GM03348 (cell line): Measurements from ENCODE around the gene MAEA.

Experiments used
- DNase-seq: peaks from one replicate; pipeline ENCODE4 v3.0.0; 2012; ENCODE audit warnings: low spot score

The MAEA gene

DNA sequence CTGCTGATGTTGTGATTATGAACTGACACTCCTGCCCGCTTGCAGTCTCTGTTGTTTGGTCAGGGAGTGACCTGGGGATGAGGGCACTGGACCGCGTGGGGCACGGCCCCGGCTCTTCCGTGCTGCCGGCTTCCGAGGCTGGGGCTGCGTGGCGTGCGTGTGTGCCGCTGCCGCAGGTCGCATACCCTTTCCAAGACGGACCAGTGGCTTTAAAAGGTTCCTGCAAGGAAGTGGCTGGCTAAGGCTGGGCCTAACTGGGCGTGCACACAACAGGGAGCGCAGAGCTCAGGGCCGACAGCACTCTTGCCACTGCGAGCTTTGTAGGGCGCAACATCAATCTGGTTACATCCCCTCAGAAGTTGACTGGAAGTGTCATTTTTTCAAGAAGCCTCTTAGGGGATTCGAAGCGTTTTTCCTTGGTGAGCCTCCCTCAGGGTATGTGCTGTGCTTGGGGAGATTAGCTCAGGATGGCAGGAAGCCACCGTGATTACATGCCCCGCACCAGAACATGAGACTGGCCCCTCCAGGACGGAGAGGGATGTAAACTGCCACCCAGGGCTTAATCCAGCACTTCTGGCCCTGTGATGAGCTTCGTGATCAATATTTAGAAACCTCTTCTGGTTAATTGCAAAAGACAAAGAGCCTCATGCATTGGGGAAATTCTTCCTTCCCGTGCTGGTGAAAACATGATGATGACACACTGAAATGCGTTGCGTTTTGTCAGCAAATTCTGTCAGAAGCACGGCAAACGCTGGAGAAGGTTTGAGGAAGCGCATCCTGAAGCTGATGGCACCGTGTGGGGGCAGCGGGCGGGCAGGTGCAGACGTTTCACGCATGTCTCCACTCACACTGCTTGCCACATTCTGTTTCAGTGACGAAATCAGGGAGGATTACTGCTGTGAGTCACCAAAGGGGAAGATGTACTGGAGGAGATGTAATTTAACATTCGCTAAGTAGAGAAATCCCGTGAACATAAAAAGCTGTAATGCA is 11.1 kb downstream of the MAEA start:
- DNase-seq, result no peak

DNA sequence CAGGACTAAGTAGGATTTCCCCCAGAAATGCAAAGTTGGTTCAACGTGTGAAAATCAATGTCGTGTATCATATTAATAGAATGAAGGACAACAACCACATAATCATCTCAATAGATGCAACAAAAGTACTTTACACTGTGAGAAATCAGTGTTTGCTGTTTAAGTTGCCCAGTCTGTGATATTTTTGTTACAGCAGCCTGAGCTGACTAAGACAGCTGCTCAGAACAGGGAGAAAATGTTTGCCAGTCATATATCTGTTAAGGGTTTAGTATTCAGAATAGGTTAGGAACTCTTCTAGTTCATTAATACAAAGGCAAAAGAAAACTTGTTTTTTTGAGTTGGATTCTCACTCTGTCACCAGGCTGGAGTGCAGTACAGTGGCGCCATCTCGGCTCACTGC is 12.5 kb downstream of the MAEA start:
- DNase-seq, result no peak

DNA sequence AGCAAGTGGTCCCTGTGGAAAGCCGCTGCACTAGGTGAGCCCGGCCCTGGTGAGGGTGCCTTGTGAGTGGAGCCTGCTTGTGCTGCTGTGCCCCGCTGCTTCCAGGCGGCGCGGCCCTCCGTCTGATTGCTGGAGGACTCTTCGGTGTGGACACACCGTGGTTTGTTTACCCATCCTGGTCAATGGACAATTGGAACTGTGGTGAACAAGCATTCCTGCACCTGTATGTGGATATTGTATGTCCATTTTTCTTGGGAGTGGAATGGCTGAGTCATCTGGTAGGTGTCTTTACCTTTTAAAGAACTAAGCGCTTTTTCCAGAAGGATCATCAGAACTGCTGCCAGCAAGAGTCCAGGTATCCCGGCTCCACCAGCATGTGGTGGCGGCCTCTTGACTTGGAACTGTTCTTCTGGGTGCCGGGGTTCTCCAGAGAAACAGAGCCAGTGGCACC is 15.6 kb downstream of the MAEA start:
- DNase-seq, result no peak

DNA sequence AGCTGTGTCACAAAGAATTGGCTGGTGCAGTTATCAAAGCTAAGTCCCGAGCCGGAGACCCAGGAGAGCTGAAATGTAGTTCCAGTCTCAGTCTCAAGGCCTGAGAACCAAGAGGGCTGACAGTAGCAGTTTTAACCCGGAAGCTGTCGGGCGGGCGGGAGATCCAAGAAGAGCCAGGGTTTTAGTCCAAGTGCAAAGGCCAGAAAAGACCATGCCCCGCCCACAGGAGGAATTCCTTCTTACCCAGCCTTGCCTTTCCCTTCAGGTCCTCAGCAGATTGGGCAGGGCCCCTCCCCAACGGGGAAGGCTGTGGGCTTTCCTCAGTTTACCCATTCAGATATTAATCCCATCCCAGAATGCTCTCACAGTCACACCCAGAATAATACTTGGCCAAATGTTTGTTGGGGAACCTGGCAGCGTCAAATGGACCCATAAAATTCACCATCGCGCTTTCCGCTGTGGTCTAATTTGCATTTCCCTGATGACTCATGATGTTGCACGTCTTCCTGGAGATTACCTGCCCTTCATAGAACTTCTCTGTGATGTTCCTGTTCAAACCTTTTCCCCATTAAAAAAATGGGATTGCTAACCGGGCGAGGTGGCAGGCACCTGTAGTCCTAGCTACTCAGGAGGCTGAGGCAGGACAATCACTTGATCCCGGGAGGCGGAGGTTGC is 16.2 kb downstream of the MAEA start:
- no peak for DNase-seq

DNA sequence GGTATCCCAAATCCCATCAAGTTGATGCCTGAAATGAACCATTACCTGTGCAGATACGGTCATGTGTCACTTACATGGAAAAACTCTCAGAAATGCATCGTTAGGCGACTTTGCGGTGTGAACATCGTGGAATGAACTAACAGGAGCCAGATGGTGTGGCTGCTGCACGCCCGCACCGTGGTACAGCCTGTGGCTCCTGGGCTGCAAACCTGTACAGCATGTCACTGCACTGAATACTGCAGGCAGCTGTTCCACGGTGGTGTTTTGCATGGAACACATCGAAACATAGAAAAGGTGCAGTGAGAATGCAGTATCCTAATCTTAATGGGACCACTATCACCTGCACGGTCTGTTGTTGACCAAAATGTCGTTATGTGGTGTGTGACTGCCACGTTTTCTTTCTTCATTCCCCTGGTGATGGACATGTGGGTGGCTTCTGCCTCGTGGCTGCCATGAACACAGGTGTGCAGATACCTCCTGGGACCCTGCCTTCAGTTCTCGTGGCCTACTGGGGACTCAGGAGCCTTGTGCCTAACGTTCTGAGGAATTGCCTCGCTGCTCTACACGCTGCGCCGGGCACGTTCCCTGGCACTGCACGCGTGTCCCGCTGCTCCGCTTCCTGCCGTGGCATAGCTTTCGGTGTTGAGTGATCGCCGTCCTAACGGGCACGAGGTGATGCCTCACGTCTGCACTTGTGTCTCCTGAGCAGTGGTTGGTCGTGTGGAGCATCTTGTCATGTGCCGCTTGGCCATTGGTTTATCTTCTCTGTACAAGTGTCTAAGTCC is 18.5 kb downstream of the MAEA start:
- DNase-seq, result no peak

DNA sequence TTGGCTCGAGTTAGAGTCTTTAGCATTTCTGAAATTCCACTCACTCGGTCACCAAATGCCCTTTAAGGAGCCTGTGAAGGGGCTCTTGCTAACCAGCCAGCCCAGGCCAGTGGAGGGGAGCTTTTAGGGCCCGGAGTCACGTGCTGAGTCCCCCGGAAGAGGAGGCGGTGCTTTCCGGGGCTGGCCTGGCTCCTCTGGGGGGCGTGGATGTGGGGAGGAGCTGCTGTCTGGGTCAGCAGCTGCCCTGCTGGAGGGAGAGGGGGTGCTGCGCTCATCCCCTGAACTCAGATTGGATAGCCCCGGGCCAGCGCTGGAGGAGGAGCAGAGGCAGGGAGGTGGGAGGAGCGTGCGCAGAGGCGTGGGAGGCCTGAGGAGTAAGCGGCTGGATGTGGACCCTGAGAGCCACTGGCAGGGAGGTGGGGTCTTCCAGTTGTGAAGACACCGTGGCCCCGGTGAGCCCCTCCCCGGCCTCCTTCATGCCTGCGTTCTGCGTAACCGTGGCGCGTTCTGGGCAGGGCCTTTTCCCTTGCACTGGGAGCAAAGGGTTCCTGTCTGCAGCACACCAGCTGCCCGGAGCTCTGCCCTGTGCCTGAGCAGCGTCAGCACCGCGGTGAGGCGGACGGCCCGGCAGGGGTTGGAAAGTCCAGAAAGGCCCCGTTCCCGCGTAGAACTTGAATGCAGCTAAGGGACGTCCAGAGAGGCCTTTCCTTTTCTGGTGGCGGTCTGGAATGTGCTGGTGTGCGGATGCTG is 19.7 kb downstream of the MAEA start:
- DNase-seq, result peak; percentile 99

DNA sequence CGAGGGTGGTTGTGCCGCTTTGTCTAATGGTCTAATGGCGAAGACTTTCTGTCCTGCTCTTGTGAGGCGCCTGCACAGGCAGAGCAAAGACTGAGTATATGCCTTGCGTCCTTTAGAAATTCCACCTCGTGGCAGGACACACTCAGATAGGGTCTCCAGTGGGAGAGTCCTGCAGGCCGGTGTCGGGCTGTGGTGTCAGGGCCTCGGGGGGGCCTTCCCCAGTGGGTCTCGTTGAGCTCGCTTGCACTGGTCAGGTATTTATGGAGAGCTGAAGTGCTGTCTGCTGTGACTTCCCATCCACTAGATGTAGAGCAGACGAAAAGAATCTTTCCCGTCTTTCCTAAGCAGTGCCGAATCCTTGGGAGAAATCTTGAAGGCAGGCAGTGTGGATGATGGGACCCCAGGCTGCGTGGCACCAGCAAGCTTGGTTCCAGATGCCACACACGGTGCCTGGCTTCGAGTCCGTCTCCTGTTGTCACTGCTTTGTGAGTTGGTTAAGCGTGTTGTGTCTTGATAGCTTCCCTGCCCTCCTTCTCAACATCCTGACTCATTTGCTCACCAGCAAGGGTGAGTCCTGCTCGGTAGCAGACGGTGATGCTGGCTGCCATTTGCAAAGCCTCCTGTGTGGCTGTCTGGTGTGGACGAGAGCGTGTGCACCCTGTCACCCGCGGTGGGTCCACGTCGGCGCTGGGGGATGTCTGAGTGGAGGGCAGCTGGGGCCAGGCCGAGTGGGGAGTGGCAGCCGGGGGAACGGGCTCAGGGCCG is 20.5 kb downstream of the MAEA start:
- no peak for DNase-seq

DNA sequence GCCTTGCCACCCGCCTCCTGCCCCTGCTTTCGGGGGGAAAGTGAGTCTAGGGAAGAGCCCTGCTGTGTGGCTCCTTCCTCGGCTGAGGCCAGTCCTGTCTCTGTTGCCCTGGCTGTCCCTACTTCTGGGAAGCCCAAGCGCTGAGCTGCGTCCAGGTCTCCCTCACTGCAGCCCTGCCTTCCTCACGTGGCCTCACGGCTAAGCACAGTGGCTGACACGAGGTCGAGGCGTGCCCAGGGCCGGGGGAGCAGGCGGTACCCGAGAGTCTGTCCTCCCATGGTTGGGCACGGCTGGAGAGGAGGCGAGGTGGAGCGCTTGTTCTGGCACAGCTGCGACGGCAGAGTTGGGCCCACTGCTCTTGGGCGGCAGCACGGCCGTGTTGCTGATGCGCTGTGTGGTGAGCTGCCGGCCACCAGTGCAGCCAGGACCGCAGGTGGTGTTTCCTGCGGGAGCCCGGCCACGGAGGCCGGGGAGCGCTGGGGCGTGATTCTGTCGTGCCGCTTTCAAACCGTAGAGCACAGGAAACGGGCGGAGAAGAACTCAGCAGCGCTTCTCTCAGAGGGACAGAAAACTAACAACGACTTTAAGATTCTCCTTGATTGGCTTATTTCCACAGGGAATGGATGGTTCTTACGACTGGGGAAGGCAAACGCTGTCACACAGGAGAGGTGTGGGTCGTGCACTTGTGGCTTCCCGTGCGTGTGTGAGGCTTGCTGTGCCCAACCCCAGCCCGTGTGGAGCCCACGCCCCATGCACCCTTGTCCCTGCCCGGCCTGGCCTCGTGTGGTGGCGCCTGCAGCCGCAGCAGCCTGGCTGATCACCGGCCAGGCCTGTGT is 21.3 kb downstream of the MAEA start:
- DNase-seq, result no peak

DNA sequence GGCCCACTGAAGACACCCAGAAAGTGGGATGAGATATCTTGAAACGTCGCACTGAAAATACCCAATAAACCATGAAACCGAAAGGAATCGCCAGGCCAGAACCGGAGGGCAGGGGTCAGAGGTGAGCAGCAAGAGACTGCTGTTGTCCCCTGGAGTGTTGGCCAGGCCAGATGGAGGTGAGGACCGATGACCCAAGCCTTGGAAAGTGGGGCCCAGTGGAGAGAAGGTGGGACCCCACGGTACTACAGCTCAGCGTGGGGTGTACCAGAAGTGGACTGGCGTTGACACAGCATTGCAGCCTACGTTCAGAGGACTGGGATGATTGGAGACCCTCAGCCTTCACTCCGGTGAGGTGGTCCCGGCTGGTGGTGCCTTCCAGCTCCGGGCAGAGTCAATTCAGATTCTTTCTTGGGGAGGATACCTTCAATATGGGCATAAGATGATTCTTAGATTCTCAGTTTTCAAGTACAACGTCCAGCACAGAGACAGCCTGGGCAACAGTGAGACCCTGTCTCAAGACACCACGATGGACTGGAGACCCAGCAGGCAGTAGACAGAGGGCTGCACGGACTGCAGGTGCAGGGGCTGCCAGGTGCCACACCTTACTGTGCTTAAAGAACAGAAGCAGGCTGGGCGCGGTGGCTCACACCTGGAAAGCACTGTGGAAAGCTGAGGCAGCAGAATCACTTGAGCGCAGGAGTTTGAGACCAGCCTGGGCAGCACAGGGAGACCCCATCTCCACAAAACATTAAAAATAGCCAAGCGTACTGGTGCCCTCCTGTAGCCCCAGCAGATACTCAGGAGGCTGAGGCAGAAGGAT is 23.3 kb downstream of the MAEA start:
- DNase-seq, result no peak

DNA sequence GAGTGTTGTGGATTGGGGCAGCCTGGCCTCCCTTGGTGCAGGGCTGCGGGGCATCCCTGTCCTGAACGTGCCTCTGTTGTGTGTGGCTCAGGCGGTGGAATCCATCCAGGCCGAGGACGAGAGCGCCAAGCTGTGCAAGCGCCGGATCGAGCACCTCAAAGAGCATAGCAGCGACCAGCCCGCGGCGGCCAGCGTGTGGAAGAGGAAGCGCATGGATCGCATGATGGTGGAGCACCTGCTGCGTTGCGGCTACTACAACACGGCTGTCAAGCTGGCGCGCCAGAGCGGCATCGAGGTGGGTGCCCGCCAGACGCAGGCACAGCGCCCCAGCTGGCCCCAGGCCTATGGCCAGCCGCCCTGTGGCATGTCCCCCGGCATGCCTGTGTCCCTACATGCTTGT is 25.6 kb downstream of the MAEA start:
- no peak for DNase-seq

DNA sequence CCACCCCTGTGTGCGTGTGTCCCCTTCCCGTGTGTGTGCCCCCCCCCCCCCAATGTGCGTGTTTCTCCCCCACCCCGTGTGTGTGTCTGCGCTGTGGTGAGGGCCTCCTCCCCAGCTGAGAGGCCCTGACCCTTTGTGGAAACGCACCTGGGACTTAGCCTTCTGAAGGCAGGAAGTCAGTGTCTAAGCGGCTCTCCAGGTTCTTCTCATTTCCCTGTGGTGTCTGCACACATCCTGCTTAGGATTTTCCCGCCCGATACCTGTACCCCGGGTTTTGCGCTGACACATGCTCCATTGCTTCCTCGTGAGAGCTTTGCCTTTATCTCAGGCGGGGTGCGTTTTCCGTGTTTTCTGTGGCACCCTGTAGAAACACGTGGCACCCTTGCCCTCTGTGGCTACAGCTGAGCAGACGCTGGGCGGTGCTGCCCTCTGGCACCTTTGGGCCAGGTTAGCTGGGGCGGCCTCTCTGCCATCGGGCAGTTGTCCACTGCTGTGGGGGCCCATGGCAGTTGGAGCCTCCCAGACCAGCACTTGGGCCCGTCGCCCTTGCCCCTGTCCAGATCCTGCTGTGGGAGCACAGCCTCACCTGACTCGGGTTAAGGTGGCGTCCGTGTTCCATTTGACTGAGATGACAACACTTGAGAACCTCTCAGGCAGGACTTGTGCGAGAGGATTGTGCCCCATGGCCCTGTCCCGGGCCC is 26.3 kb downstream of the MAEA start:
- DNase-seq, result no peak

DNA sequence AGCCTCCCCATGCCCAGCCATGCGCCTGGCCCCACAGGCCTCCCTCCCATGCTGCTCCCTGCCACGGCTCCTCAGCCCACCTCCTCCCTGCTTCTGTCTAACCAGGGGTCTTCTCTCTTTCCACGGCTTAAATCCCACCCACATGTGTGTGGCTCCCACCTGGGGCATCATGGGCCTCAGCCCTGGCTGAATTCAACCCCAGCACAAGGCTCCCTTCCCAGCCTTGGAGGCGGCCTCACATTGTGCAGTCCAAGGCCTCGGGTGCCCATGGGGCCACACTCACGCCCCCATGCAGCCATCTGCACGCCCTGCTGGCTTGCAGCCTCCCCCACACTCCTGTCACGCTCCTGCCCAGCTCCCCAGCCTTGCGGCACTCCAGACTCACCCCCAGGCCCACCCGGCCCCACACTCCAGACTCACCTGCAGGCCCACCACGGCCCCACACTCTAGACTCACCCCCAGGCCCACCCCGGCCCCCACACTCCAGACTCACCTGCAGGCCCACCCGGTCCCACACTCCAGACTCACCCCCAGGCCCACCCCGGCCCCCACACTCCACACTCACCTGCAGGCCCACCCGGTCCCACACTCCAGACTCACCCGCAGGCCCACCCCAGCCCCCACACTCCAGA is 27.0 kb downstream of the MAEA start:
- no peak for DNase-seq

DNA sequence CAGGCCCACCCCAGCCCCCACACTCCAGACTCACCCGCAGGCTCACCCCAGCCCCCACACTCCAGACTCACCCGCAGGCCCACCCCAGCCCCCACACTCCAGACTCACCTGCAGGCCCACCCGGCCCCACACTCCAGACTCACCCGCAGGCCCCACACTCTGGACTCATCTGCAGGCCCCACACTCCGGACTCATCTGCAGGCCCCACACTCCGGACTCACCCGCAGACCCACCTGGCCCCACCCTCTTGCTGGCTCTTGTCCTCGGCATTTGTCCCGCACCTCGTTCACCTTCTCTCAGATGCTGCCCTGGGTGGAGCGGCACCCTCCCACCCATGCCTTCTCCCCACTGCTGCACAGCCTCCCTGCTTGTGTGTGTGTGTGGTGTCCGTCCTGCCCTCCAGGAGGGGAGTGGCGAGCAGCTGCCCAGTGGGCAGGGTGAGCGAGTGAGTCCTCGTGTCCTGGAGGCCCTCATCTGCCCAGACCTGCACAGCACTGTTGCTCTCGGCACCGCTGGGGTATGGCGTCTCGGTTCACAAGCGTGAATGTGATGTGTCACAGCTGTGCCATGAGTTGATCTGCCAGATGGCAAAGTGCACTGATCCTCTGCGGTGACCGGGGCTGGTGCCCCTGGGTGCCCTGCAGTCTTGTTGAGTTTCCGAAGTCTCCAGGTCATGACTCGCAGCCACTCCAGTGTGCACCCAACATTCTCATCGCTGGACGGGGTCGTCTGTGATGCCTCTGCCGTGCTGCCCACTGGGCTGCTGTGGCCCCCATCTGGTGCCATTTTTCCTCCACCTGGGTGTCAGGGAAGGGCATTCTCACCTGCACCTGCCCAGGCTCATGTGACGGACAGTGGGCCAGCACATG is 27.7 kb downstream of the MAEA start:
- no peak for DNase-seq

DNA sequence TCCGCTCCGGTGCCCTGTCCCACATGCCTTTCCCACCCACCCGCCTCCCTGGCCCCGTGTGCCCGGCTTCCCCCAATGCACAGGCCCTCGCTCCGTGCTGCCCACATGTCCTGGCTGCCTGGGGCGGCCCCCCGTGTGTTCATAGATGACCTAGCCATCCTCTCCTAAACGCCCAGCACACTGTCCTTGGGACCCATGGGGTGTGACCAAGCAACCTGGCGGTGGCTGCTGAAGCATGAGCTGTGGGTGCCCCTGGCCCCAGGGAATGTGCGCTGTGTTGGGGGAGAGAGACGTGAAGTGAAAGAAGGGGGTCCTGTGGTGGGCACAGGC is 28.3 kb downstream of the MAEA start:
- DNase-seq, result no peak

DNA sequence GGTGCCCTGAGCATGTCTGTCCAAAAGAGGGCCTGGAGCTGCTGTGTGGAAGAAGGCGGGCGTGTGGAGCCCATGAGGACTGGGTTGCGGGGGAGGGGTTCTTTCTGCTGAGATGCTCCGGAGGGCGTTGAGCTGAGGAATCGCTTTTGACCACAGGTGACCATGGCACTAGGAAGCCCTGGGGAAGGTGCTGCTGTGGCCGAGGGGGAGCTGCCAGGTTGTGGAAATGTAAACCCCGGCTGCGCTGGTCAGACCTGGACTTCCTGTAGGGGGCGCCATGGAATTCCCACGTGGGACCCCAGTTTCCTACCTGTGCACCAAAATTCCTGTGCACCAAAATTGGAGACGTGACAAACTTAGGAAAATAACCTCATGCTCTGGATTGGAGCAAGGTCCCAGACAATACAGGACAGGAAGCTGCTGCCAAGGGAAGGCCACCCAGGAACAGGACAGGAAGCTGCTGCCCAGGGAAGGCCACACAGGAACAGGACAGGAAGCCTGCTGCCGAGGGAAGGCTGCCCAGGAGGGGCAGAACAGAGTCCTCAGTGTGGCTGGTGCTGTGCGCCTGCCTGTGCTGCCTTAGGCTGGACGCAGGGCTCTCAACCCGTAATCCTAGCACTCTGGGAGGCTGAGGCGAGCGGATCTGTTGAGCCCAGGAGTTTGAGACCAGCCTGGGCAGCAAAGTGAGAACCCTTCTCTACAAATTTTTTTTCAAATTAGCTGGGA is 29.0 kb downstream of the MAEA start:
- DNase-seq, result no peak

DNA sequence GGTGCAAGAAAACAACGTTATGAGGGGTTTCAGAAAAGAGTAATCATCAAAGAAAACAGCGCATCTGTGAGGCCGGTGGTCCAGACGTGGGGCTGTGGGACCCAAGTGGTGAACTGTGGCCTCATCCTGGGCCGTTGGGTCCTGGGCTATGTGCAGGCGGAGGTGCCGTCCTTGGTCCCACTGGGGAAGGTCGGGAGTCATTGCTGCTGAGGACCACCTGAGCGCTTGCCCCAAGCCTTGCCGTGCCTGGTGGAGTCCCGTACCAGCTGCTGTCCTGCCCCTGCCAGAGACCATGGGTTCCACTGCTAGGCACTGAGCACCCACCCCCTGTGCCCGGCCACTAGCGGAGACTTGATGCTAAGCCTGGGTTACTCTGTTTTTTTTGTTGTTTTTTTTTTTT is 31.8 kb downstream of the MAEA start:
- DNase-seq, result no peak
